BJ (cell line): ENCODE measurements around the gene MISP3. TPM values are rescaled to one million over a fixed set of nuclear protein-coding genes. Genes with fewer than 3 reads are reported as not detected.

Source experiments
- CTCF ChIA-PET: fragments of 350-600 bp; formaldehyde crosslinking; extraction: SDS; loops from one replicate; lab custom pipeline; 2021; ENCODE audit warnings: antibody characterized with exemption, inconsistent platforms; lab: Yijun Ruan, JAX
- POLR2A ChIA-PET: fragments of 300-600 bp; sonication (Branson Sonifier 250); formaldehyde crosslinking; extraction: SDS; loops from one replicate; lab custom pipeline; 2021; ENCODE audit warnings: antibody characterized with exemption; lab: Charles Lee
- DNase-seq: peaks from one replicate; pipeline ENCODE4 v3.0.0-alpha.2; 2011; ENCODE audit warnings: low read depth
- H3K27me3 ChIP-seq: 2 replicates; pipeline ENCODE4 v1.6.0; 2011; ENCODE audit warnings: low read length; ENCODE audit not compliant: control insufficient read depth, insufficient read depth
- H3K36me3 ChIP-seq: 2 replicates; pipeline ENCODE4 v1.5.1; 2011; ENCODE audit warnings: low read length; ENCODE audit not compliant: control insufficient read depth, insufficient read depth
- H3K4me3 ChIP-seq: 2 replicates; pipeline ENCODE4 v1.5.1; 2011; ENCODE audit warnings: low read depth, mild to moderate bottlenecking, control low read depth, low read length
- polyA plus RNA-seq: library from polyadenylated mRNA; depleted of rRNA; stranded (reverse); fragments of >200 nt; gene quantifications from 2 replicates; pipeline ENCODE4 v1.2.3, GENCODE V29; 2011
- TF ChIP-seq, protein P1 (sequence below): IDR thresholded peaks from 2 replicates; pipeline ENCODE4 v1.5.1; 2011; ENCODE audit warnings: low read depth, mild to moderate bottlenecking, control low read depth, inconsistent platforms, low read length, moderate library complexity; ENCODE audit not compliant: insufficient read depth

MISP3 gene
- polyA plus RNA-seq, 1 experiment: 0.58 TPM

DNA sequence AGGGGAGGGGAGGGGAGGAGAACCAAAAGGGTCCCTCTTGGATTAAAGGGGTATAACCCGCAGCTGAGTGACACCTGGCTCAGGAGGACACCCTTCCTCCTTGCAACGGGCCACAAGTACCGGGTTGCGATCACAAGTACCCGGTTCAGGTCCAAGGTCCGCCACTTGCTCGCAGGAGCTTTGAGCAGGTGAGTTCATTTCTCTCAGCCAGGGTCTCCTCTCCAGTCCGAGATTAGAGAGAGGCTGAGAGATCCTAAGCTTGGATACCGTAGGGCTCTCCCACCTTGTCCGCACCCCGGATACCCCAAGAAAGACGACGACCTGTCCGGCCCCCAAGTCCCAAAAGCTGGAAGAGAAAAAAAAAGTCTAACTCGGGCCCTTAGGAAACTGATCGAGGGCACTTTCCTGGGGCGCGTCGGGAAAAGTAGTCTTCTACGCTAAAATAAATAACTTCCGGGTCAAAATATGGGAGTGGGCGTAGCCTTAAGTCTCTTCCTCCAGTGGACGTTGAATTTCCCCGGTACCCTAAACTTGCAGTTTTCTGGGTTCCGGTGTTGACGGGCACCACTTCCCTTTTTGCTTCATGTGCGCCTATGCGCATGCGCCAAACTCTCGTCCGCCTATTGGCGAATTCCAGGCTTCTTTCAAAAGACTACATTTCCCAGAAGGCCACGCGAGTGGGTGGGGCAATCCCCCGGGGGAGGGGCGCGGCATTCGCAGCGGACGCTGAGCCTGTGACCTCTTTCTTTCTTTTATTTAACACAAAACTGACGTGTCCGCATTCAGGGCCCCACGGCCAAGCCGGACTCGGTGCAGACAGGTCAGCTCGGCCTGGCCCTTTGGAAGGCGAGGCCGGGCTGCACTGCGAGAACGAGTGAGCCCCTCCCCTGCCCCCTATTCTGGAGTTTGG, 8.6 kb downstream of the MISP3 start:
- POLR2A ChIA-PET: no interaction called here
- Histone ChIP-seq H3K36me3 (no peaks in the 10 kb centered on the region), H3K27me3 (no peaks in the 10 kb centered on the region), H3K4me3 (peak overlapping the region; percentile 73)
- peak; percentile 99 for DNase-seq
- CTCF ChIA-PET: interaction anchor here (0.7 to 2.7 kb wide), 9 partner anchors 9 to 206 kb away, joined by 3 to 11 read pairs (median 4); partner anchors contain the start of genes IL27RA and MISP3
- TF ChIP-seq, protein P1, sequence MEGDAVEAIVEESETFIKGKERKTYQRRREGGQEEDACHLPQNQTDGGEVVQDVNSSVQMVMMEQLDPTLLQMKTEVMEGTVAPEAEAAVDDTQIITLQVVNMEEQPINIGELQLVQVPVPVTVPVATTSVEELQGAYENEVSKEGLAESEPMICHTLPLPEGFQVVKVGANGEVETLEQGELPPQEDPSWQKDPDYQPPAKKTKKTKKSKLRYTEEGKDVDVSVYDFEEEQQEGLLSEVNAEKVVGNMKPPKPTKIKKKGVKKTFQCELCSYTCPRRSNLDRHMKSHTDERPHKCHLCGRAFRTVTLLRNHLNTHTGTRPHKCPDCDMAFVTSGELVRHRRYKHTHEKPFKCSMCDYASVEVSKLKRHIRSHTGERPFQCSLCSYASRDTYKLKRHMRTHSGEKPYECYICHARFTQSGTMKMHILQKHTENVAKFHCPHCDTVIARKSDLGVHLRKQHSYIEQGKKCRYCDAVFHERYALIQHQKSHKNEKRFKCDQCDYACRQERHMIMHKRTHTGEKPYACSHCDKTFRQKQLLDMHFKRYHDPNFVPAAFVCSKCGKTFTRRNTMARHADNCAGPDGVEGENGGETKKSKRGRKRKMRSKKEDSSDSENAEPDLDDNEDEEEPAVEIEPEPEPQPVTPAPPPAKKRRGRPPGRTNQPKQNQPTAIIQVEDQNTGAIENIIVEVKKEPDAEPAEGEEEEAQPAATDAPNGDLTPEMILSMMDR: no peak

DNA sequence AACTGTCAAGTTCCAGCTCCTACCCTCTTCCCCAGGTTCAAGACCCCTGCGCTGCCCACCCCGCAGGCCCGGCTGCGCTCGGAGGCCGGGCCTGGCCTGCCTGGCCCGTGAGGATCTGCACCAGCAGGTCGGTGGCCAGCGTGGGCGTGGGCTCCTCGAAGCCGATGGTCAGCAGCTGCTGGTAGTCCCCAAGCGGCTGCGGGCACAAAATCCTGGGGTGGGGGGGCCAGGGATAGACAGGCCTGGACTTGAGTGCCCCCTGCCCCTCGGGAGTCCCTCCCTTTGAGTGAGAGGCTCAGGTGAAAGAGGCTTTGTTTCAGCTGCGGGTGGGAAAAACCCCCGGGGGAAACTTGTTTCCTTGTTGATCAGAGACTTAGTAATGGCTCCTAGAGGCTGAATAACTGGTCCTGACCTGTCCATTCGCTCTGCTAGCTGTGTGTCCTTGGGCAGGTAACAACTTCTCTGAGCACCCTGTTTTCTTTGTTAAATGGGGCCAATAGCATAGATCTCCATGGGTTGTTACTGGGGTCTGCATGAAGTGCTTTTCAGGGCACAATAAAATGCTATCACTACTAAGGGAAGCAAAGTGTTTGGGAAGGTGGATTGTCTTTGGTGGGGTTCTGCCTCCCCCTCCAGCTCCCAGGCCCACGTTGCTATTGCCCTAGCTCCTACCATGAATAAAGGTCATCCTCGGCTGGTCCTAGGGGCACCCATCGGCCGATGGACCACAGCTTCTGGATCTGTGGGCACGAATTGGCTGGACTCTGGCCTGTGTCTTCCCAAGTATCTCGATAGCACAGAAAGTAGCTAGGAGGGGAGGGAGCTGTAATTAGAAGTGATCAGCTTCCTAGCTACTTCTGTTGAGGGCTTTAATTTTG, 9.4 kb downstream of the MISP3 start:
- CTCF ChIA-PET: interaction anchor here (0.9 to 2.7 kb wide), 8 partner anchors 9 to 207 kb away, joined by 3 to 11 read pairs (median 4); partner anchors contain the start of genes ASF1B, IL27RA and MISP3
- H3K27me3 ChIP-seq: no peaks in the 10 kb centered on the region
- H3K4me3 ChIP-seq: peak overlapping the region; percentile 73
- TF ChIP-seq, protein P1: no peak
- DNase-seq: no peak
- POLR2A ChIA-PET: no interaction called here
- H3K36me3 ChIP-seq: no peaks in the 10 kb centered on the region

DNA sequence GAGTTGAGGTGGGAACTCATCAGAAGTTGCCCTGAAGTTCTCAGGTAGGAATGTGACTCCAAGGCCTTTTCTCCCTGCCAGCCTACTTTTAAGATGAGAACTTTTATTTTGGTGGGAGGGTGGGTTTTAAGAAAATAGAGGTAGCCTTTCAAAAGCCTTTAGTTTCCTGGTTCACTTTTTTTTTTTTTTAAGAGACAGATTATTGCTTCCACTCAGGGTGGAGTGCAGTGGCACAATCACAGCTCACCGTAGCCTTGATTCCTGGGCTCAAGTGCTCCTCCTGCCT, 10.0 kb downstream of the MISP3 start:
- DNase-seq: no peak
- POLR2A ChIA-PET: no interaction called here
- Histone ChIP-seq H3K36me3 (no peaks in the 10 kb centered on the region), H3K27me3 (no peaks in the 10 kb centered on the region), H3K4me3 (no peak overlapping the region)
- TF ChIP-seq, protein P1: no peak
- CTCF ChIA-PET: interaction anchor here (0.9 to 2.4 kb wide), 6 partner anchors 10 to 207 kb away, joined by 3 to 10 read pairs (median 4); partner anchors contain the start of genes ASF1B and MISP3

DNA sequence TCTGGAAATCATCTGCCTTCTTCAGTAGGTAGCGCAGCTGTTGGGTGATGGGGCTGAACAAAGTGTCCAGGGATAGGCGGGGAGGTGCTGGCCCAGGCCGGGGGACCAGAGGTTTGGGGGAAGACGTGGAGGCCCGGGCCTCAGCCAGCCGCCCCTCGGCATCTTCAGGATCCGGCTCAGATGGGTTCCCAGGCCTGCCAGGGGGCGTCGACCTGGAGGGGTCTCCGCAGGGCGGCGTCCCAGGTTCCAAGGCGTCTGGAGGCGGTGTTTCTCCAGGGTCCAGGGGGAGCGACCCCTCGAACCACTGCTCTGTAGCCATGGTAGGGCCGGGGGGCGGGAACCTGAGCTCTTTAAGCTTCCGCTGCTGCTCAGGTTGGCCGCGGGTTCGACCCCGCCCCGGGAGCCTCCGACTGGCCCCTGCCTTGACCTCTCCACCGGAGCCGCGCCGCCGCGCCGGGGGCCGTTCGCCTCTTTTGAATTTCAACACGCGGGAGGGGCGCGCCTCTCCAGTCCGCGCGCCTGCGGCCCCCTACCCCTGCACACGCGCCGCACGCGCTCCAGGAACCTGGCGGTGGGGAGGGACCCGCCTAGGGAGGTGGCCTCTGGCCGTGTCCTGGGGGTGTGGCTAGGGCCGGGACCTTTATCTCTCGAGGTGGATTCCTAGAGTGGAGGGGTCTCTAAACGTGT, 12.9 kb downstream of the MISP3 start, which contains the start of gene C19orf67:
Gene C19orf67, minus strand, starts transcription at position 475 of the 687 bp plus-strand sequence. Its CDS starts 156 bp downstream, at position 319.
- ChIA-PET CTCF (no interaction called here), POLR2A (no interaction called here)
- H3K27me3 ChIP-seq: no peaks in the 10 kb centered on the region
- H3K36me3 ChIP-seq: no peaks in the 10 kb centered on the region; the same call in none of the 2 replicates
- DNase-seq: no peak
- TF ChIP-seq, protein P1: no peak
- no peak within 1 kb of the TSS for H3K4me3 ChIP-seq
